Measurements from ENCODE around the gene VIPR1.

The VIPR1 gene

GRCh38 chr3:42515391-42515916 lies 13.0 kb downstream of the VIPR1 start:
- no peak overlapping the region for H3K4ac ChIP-seq (ENCODE audit: low read depth in 1 of 2, low read length in 2 of 2)
- 89% methylated on average over 12 of the region's 12 CpGs for WGBS
- no peak for DNase-seq
- H3K36me3 ChIP-seq (ENCODE audit: control insufficient read depth in 1 of 2, insufficient read depth in 2 of 2, low read depth in 1 of 2, low read length in 2 of 2): no peaks in the 10 kb centered on the region
- H3K9ac ChIP-seq (ENCODE audit: low read length): no peak overlapping the region
- no peak overlapping the region for H2BK120ac ChIP-seq (ENCODE audit: low read depth, low read length)
- no peak overlapping the region for H4K91ac ChIP-seq (ENCODE audit: low read length)
- no peak overlapping the region for H2BK15ac ChIP-seq (ENCODE audit: low read depth, poor library complexity, severe bottlenecking)
- no peak overlapping the region for H2AK5ac ChIP-seq (ENCODE audit: low read length, severe bottlenecking)
- H3K79me1 ChIP-seq (replicated peaks; ENCODE audit: low read length, poor library complexity, severe bottlenecking): no peaks in the 10 kb centered on the region
- H3K14ac ChIP-seq (ENCODE audit: low read length in 2 of 2): peak overlapping the region in 1 of 2 experiments; percentile 44
- H3K4me1 ChIP-seq (ENCODE audit: control insufficient read depth, insufficient read depth, low read depth, low read length): no peaks in the 10 kb centered on the region
- H2AFZ ChIP-seq (ENCODE audit: low read depth, low read length): no peak overlapping the region
- H3K27me3 ChIP-seq (ENCODE audit: control insufficient read depth in 1 of 2, insufficient read depth in 1 of 2, low read length in 2 of 2): peaks cover 14 to 19% of the 10 kb centered on the region in 2 experiments
- no peak overlapping the region for H2BK12ac ChIP-seq (ENCODE audit: low read length in 2 of 2)
- no peak overlapping the region for H3K27ac ChIP-seq (ENCODE audit: low read length, poor library complexity, severe bottlenecking)
- no peak overlapping the region for H2BK5ac ChIP-seq (ENCODE audit: low read depth, low read length, poor library complexity, severe bottlenecking)
- no peak overlapping the region for H3K18ac ChIP-seq (ENCODE audit: low read depth in 1 of 2, low read length in 2 of 2)
- H3K9me3 ChIP-seq (ENCODE audit: control insufficient read depth, low read length): no peaks in the 10 kb centered on the region
- no peak overlapping the region for H4K8ac ChIP-seq (ENCODE audit: low read length)
- H3K4me2 ChIP-seq (ENCODE audit: low read length, poor library complexity, severe bottlenecking): no peak overlapping the region
- no peak overlapping the region for H3K23ac ChIP-seq (ENCODE audit: low read length in 2 of 2)
- no peak overlapping the region for H3K4me3 ChIP-seq (ENCODE audit: insufficient read depth in 1 of 2, low read depth in 1 of 2, low read length in 2 of 2)

GRCh38 chr3:42515976-42516375 lies 13.5 kb downstream of the VIPR1 start:
- no peak overlapping the region for H2BK15ac ChIP-seq (ENCODE audit: low read depth, poor library complexity, severe bottlenecking)
- 68% methylated on average over 2 of the region's 2 CpGs for WGBS
- no peak overlapping the region for H3K4me2 ChIP-seq (ENCODE audit: low read length, poor library complexity, severe bottlenecking)

GRCh38 chr3:42516443-42516842 lies 14.0 kb downstream of the VIPR1 start:
- Histone ChIP-seq H2BK5ac (ENCODE audit: low read depth, low read length, poor library complexity, severe bottlenecking) (no peak overlapping the region), H3K79me1 (replicated peaks; ENCODE audit: low read length, poor library complexity, severe bottlenecking) (no peaks in the 10 kb centered on the region), H3K9me3 (ENCODE audit: control insufficient read depth, low read length) (no peaks in the 10 kb centered on the region), H3K4me2 (ENCODE audit: low read length, poor library complexity, severe bottlenecking) (no peak overlapping the region), H3K27ac (ENCODE audit: low read length, poor library complexity, severe bottlenecking) (no peak overlapping the region), H2AK5ac (ENCODE audit: low read length, severe bottlenecking) (no peak overlapping the region), H3K9ac (ENCODE audit: low read length) (no peak overlapping the region), H4K8ac (ENCODE audit: low read length) (no peak overlapping the region), H3K4me3 (ENCODE audit: insufficient read depth in 1 of 2, low read depth in 1 of 2, low read length in 2 of 2) (no peak overlapping the region), H2BK15ac (ENCODE audit: low read depth, poor library complexity, severe bottlenecking) (no peak overlapping the region), H3K14ac (ENCODE audit: low read length in 2 of 2) (peak overlapping the region in 1 of 2 experiments; percentile 26), H3K4ac (ENCODE audit: low read depth in 1 of 2, low read length in 2 of 2) (no peak overlapping the region), H2AFZ (ENCODE audit: low read depth, low read length) (no peak overlapping the region), H3K23ac (ENCODE audit: low read length in 2 of 2) (no peak overlapping the region), H2BK12ac (ENCODE audit: low read length in 2 of 2) (no peak overlapping the region), H4K91ac (ENCODE audit: low read length) (no peak overlapping the region), H3K4me1 (ENCODE audit: control insufficient read depth, insufficient read depth, low read depth, low read length) (no peaks in the 10 kb centered on the region), H2BK120ac (ENCODE audit: low read depth, low read length) (no peak overlapping the region), H3K27me3 (ENCODE audit: control insufficient read depth in 1 of 2, insufficient read depth in 1 of 2, low read length in 2 of 2) (peaks cover 17 to 21% of the 10 kb centered on the region in 2 experiments), H3K18ac (ENCODE audit: low read depth in 1 of 2, low read length in 2 of 2) (no peak overlapping the region), H3K36me3 (ENCODE audit: control insufficient read depth in 1 of 2, insufficient read depth in 2 of 2, low read depth in 1 of 2, low read length in 2 of 2) (no peaks in the 10 kb centered on the region)
- 95% methylated on average over 5 of the region's 5 CpGs for WGBS
- no peak for DNase-seq

More at GRCh38 chr3:42515976-42516375, 13.5 kb downstream of the VIPR1 start:
- Histone ChIP-seq H2BK12ac (ENCODE audit: low read length in 2 of 2) (no peak overlapping the region), H3K27me3 (ENCODE audit: control insufficient read depth in 1 of 2, insufficient read depth in 1 of 2, low read length in 2 of 2) (peaks cover 16 to 17% of the 10 kb centered on the region in 2 experiments), H3K4me1 (ENCODE audit: control insufficient read depth, insufficient read depth, low read depth, low read length) (no peaks in the 10 kb centered on the region), H3K9me3 (ENCODE audit: control insufficient read depth, low read length) (no peaks in the 10 kb centered on the region), H2AFZ (ENCODE audit: low read depth, low read length) (no peak overlapping the region), H3K4me3 (ENCODE audit: insufficient read depth in 1 of 2, low read depth in 1 of 2, low read length in 2 of 2) (no peak overlapping the region), H3K4ac (ENCODE audit: low read depth in 1 of 2, low read length in 2 of 2) (no peak overlapping the region), H3K23ac (ENCODE audit: low read length in 2 of 2) (no peak overlapping the region), H2BK5ac (ENCODE audit: low read depth, low read length, poor library complexity, severe bottlenecking) (no peak overlapping the region), H3K9ac (ENCODE audit: low read length) (no peak overlapping the region), H2BK120ac (ENCODE audit: low read depth, low read length) (no peak overlapping the region), H3K14ac (ENCODE audit: low read length in 2 of 2) (peak overlapping the region in 1 of 2 experiments; percentile 26), H2AK5ac (ENCODE audit: low read length, severe bottlenecking) (no peak overlapping the region), H3K36me3 (ENCODE audit: control insufficient read depth in 1 of 2, insufficient read depth in 2 of 2, low read depth in 1 of 2, low read length in 2 of 2) (no peaks in the 10 kb centered on the region), H3K27ac (ENCODE audit: low read length, poor library complexity, severe bottlenecking) (no peak overlapping the region), H3K79me1 (replicated peaks; ENCODE audit: low read length, poor library complexity, severe bottlenecking) (no peaks in the 10 kb centered on the region), H4K91ac (ENCODE audit: low read length) (no peak overlapping the region), H4K8ac (ENCODE audit: low read length) (no peak overlapping the region), H3K18ac (ENCODE audit: low read depth in 1 of 2, low read length in 2 of 2) (no peak overlapping the region)
- DNase-seq: no peak

- DNase-seq: no peak
- no peak overlapping the region for H4K8ac ChIP-seq (ENCODE audit: low read length)
- H3K79me1 ChIP-seq (replicated peaks; ENCODE audit: low read length, poor library complexity, severe bottlenecking): no peaks in the 10 kb centered on the region
- no peak overlapping the region for H2AFZ ChIP-seq (ENCODE audit: low read depth, low read length)
- H3K9ac ChIP-seq (ENCODE audit: low read length): no peak overlapping the region
- no peak overlapping the region for H3K27ac ChIP-seq (ENCODE audit: low read length, poor library complexity, severe bottlenecking)
- H3K36me3 ChIP-seq (ENCODE audit: control insufficient read depth in 1 of 2, insufficient read depth in 2 of 2, low read depth in 1 of 2, low read length in 2 of 2): no peaks in the 10 kb centered on the region
- H2BK15ac ChIP-seq (ENCODE audit: low read depth, poor library complexity, severe bottlenecking): no peak overlapping the region
- H2AK5ac ChIP-seq (ENCODE audit: low read length, severe bottlenecking): no peak overlapping the region
- H2BK120ac ChIP-seq (ENCODE audit: low read depth, low read length): no peak overlapping the region
- H3K4me1 ChIP-seq (ENCODE audit: control insufficient read depth, insufficient read depth, low read depth, low read length): no peaks in the 10 kb centered on the region
- no peak overlapping the region for H3K23ac ChIP-seq (ENCODE audit: low read length in 2 of 2)
- H4K91ac ChIP-seq (ENCODE audit: low read length): no peak overlapping the region
- H3K9me3 ChIP-seq (ENCODE audit: control insufficient read depth, low read length): no peaks in the 10 kb centered on the region
- H3K4me2 ChIP-seq (ENCODE audit: low read length, poor library complexity, severe bottlenecking): no peak overlapping the region
- H3K18ac ChIP-seq (ENCODE audit: low read depth in 1 of 2, low read length in 2 of 2): no peak overlapping the region
- no peak overlapping the region for H3K4me3 ChIP-seq (ENCODE audit: insufficient read depth in 1 of 2, low read depth in 1 of 2, low read length in 2 of 2)
- H3K4ac ChIP-seq (ENCODE audit: low read depth in 1 of 2, low read length in 2 of 2): no peak overlapping the region
- peak overlapping the region in 1 of 2 experiments; percentile 48 for H3K14ac ChIP-seq (ENCODE audit: low read length in 2 of 2)
- H2BK5ac ChIP-seq (ENCODE audit: low read depth, low read length, poor library complexity, severe bottlenecking): no peak overlapping the region
- WGBS: 81% methylated on average over 4 of the region's 4 CpGs
- peaks cover 11 to 14% of the 10 kb centered on the region in 2 experiments for H3K27me3 ChIP-seq (ENCODE audit: control insufficient read depth in 1 of 2, insufficient read depth in 1 of 2, low read length in 2 of 2)
- H2BK12ac ChIP-seq (ENCODE audit: low read length in 2 of 2): no peak overlapping the region
Observed at GRCh38 chr3:42517117-42517516, 14.7 kb downstream of the VIPR1 start.

All from mesenchymal stem cell (in vitro differentiated cells and primary cell).